8988T (cell line): ENCODE data around the gene SND1.

Source experiments
- DNase-seq: peaks from one replicate; pipeline ENCODE4 v3.0.0; 2011

SND1 gene

DNA sequence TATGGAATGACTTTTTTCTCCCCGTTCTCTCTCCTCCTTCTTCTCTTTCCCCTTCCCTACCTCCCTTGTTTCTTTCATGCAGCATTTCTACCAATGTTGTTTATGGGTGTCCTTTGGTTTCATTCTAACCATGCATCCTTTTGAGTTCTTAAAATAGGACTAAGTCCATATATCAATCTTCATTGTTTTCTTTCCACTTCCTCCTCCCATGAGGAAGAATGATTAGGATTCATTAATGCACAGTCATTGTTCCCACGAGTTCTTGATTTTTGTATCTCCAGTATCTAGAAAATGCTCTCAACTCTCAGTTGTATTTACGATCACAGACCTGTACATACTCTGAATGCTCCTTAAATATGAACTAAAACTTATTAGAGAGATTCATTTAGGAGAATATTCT is 226.0 kb downstream of the SND1 start:
- DNase-seq = no peak

DNA sequence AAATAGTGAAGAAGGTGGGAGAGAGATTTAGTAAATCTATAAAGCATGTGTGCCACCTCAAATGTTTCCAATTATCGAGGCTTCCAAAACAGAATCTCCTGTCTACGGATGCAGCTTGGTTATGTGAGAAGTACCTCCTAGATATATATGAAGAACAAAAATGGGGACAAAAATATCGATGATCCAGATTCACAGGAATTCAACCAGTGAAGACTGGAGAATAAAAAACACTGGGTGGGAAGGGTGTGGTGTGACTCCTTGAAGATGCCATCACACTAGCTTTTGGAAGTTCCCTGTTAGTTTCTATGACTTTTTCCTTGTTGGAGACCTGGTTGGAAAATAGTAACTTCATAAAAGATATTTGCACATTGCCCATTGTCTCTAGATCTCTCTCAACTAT is 226.8 kb downstream of the SND1 start:
- no peak for DNase-seq

DNA sequence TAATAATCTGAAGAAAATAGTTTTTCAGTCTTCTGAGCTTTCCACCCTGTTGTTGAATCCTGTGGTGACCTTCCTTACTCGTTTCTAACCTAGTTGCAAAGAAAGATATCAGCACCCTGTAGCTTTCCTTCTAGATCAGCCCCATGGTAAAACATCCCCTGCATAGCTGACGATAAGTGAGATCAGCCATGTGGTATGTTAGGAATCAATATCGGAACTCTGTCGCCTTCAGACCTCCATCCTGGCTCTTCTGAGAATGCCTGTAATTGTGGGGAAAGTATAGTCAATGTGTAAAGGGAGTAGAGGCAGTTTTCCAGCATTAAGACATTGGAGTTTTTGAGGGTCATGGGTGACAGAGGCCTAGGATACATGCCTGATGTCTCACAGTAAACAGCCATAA is 227.4 kb downstream of the SND1 start:
- no peak for DNase-seq

DNA sequence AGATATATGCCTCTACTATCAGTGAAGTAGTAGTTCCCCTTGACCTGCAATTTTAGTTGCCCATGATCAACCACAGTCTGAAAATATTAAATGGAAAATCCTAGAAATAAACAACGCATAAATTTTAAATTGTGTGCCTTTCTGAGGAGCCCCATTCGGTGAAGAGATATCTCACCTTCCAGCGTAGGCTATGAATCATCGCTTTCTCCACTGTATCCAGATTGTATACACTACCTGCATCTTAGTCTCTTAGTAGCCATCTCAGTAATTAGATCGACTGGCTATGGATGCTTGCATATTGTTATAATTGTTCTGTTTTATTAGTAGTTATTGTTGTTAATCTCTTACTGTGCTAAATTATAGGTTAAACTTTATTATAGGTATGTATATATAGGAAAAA is 227.9 kb downstream of the SND1 start:
- no peak for DNase-seq

DNA sequence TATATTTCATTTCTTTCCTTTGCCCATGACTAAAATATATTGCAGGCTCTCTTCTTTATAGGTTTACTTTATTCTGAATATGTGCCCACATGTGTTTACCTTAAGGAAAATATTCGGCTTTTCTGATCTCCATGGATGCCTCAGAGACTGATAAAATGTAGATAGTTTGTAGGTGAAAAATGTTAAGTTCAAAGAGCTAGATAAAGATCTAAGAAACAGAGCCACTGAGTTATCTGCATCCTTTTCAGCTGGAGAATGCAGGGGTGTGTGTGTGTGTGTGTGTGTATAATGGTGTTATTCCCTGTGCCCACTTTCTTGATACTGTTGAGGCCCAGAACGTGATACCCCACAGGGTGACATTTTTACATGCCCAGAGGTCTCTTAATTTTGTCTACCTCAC is 228.5 kb downstream of the SND1 start:
- DNase-seq = no peak

DNA sequence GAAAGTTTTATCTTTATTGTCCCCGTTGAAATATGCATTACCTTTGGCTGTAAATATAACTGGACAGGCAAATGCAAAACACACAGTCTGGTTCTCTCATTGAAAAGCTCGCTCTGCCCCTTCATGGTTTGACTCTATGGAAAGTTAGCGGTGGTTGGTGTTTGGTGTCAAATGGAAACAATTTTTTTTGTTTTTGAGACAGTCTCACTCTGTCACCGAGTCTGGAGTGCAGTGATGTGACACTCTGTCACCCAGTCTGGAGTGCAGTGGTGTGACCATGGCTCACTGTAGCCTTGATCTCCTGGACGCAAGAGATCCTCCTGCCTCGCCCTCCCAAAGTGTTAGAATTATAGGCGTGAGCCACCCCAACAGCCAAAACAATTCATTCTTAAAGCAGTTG is 229.6 kb downstream of the SND1 start:
- DNase-seq = no peak

DNA sequence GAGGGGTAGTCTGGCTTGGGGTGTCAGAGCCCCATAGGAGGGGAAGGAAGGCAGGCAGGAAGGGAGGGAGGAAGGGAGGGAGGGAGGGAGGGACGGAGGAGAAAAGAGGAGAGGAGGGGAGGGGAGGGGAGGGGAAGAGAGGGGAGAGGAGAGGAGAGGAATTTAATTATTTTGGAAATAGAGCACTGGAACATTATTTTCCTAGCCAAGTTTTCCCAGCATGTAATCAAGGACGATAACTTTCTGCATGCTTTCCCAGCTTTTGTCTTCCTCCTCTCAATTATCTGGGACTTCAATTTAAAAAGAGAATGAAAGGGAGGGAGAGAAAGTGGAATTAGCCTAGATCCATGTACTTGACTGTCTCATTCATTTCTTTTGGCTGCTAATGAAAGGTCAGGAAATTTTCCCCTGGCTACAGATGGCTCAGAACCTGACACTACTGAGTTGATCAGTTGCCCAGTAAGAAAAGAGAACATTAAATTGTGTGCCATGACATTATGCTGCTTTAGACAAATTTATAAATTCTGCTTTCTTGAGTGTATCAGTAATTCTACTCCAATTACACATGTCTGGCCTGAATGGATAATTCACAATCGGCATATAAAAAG is 230.4 kb downstream of the SND1 start:
- no peak for DNase-seq

DNA sequence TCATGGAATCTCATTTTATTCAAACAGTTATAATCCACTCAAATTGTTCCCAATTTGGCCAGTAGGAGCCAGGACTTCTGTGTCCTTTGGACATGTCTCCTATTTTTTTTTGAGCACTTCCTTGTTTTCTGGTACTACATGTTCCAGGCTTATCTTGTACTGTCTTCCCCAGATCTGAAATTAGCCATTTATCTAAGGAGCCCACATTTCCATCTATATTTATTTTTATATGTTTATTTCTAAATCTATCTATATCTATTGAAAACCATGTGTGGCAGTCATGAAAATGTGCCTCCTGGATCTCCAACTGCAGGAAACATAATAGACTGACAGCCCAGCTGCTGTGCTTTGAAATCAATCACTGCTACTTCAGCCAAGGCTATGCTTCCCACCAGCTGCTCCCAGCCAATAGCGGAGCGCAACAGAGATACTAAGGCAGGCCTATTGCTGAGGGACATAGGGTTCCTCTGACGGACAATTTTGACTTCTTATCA is 232.1 kb downstream of the SND1 start:
- DNase-seq = no peak

DNA sequence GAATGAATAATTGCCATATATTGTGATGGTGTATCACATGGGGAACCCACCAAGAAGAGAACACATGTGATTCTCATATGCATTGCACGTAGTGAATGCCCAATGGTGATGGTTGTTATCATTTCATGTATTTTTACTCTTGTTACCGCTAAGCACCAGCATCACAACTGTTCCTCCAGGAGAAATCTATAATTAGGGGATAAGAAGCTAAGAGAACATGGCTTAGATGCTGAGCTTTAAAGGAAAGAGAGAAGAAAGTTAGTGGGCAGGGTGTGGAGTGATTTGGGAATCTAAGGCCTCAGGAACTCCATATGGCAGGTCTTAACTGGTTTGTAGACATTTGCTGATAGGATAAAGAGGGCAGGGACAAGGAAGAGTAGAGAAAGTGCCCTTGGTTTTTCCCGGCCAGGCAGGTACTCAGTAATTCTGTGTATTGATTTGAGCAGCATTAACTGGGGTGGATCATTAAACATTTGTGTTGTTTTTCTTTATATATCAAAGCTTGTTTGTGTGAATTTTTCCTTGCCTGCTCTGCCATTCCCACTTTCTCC is 233.3 kb downstream of the SND1 start:
- no peak for DNase-seq

DNA sequence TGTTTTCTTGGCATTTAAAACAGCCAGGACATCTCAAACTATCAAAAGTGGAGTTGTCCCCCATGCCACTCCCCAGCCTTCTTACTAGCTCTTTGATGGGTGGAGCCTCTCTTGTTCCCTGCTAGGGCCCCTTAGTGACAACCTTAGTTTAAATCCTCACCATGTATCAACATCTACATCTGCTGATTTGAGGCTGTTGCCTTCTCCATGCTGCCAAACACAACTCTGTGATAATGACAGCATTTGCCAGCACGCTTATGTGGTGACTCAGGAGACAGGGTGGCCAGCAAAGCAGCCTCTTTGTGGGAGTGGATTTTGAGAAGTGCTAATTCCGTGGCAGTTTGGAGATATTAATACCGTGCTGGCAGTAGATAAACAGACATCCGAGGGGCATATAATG is 233.8 kb downstream of the SND1 start:
- no peak for DNase-seq

DNA sequence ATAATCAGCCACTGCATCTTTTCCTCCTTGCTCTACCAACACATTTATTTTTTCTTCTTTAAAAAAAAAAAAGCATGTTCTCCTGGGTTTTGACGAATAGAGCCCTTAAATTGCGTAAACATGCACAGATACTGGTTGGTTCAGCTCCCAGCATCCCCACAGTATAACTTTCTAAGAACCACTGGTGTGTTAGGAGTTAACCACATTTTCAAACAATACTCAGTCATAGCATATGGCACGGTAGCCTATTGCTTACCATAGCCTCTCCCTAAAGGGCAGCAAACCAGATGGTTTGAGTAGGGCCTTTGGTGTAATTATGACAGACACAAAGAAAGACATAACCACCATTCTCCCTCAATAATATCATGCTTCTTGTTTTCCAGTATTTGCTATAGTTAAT is 234.3 kb downstream of the SND1 start:
- no peak for DNase-seq

DNA sequence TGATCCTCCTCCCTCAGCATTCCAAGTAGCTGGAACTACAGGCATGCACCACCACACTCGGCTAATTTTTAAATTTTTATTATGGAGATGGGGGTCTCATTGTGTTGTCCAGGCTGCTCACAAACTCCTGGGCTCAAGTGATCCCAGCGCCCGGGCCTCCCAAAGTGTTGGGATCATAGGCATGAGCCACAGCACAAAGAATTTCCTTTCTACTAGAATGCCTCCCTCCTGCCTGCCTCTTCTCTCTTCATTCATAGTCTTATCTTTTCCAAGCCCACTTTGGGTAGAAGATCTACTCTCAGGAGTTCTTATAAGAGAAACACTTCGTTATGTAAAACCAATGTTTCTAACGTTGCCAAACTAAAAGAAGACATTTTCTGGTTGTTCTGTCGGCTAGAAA is 235.1 kb downstream of the SND1 start:
- DNase-seq = no peak

DNA sequence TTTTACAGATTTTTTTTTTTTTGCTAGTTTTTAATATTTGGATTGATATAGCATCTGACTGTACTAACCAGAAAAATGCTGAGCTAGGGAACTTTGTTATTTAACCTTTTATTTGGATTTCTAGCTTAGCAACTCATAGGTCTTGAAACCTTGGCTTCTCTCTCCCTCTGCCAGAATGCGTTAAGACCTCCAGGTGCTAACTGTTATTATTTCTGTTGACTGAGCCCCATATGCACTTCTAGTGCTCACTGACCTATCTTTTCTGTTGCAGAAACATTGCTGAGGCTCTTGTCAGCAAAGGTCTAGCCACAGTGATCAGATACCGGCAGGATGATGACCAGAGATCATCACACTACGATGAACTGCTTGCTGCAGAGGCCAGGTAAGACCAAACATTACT is 235.6 kb downstream of the SND1 start:
- DNase-seq = no peak

DNA sequence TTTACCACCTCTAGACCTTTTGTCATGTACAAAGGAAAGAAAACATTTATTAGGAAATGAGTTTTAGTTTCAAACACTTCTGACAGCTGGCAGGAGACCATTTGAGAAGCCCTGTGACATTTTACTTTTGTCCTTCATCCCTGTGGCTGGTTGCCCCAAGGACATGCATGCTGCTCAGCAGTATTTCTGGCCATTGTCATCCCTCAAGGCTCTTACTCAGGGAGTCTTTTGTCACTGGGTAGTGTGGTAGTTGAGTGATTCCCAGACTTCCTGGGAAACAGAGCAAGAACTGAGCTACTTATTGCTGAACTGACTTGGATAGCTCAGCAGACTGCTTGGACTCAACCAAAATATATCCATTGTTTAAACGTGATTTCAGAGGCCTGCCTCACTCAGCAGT is 236.4 kb downstream of the SND1 start:
- no peak for DNase-seq

DNA sequence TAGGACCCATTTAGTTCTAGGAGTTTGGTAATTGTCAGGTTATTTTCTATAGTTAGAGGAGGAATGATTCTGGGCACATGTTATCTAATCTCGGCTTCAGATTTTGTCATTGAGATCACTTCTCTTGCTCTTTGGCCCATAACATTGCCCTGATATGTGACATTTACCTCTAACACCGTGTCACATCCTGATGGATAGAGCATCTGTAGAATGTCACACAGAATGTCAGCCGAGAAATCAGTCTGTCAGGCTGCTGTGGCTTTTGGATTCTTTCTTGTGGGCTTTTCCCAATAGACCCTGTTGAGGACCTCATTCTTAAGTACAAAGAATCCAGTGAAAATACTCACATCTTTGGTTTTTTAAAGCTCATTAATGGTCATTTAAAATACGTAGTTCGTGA is 236.8 kb downstream of the SND1 start:
- DNase-seq = no peak

DNA sequence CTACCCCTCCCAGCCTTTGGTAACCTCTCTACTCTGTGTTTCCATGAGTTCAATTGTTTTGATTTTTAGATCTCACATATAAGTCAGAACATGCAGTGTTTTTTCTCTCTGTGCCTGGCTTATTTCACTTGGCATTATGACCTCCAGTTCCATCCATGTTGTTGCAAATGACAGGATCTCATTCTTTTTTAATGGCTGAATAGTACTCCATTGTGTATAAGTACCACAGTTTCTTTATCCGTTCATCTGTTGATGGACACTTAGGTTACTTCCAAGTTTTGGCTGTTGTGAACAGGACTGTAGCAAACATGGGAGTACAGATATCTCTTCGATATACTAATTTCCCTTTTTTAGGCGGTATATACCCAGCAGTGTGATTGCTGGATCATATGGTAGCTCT is 237.7 kb downstream of the SND1 start:
- no peak for DNase-seq

DNA sequence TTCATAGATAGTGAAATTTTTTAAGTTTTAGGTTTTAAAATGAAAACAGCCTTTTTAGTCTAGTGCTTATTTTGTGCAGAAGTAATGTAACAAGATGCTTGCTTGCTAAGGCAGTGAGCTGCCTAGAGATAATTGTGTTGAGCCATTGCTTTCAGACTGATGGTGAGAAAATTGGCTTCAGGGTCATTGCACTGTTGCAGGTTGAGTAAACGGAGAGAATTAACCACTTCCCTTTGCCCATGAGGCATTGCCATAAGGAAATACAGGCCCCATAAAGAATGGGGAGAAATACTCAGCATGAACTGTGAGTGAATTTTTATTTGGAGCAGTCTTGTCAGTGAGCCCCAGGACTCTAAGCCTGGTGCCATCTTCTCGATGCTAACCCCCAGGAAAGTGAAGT is 238.7 kb downstream of the SND1 start:
- no peak for DNase-seq

DNA sequence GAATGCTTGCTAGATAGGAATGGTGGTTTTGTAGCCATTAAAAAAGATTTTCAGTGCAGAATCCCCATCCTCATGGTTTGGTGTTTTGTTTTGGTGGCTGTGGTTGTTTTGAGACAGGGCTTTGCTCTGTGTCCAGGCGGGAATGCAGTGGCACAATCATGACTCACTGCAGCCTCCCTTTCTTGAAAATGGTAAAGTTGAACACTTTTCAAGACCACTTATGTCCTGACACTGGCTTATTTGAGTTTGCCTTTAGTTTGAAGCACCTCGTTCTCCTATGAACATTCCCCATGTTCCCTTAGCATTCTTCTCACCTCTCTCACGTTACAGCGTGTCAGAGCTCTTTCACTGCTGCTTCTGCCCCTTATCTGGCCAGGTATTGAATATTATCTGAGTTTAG is 239.2 kb downstream of the SND1 start:
- DNase-seq = no peak

DNA sequence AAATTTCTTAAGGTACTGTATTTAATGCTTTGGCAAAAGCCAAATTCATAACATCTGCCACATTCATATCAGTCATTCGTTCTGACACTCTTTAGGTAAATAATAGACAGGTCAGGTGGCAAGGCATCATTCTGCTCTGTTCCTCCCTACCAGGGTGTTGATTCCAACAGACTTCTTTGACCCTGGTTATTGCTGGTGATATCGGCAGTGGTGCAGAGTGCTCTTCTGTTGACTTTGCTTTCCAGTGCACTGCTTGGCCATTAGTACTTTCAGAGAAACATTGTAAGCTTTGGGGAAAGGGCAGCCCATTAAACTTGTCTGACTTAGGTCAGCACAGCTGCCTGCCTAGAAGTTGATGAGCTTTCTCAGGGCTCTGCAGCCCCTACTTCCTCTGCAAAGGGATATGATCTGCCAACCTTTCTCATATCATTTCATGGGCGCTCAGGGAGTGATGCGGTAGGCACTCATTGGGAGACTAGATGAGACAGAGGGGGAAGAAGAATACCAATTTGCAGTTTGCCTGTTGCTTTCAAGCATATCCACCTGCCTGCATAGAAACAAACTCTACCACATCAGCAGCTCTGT is 240.0 kb downstream of the SND1 start:
- no peak for DNase-seq

DNA sequence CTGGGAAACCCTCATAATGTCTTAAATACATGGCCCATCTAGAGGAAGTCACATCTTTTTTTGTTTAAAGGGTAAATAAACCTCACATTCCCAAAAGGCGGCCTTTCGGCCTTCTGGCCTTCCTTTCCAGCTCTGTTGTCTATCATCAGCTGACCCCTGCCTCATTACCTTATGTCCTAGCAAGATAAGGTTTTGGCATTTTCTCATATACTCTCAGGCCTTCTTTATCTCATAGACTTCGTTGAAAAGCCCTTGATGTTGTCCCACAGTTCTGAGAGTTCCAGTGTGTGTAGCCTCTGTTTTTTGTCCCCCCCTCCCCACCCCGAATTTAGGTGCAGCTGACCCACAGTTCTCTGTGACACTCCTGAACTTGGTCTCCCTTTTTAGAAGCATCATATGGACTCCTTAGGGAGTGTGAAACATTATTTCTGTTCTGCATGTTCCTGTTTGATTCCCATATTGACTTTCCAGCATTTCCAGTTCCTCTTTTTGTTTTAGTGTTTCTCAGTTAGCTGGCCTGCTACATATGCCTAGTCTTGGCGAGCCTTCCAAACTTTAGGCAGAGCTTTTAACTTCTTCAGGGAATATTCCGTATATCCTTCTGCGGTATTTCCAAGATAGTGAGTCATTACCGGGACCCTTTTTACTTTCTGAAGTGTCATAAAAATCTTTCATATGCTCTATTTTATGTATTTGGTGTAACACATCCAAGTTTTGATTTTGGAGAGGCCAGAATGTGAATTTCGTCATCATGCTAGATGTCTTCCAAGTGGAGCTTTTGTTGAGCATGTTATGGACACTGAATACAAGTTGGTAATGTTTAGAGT is 240.7 kb downstream of the SND1 start:
- no peak for DNase-seq

DNA sequence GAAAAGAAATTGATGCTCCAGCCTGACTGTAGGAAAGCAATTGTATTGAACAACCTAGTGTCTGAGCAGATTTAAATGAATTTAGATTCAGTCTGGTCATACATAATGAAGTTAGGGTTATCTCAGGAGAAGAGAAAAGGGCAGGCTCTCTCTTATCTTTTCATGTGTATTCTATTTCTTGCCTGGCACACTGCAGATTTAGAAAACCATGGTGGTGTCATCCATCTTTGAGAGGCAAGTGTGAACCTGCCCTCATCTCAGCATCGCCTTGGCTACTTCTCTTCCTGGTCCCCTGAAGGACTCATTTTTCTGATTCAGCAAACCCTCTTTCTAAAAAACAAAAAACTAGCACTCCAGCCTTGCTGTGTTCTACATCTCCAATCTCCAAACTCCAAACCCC is 241.6 kb downstream of the SND1 start:
- DNase-seq = no peak

DNA sequence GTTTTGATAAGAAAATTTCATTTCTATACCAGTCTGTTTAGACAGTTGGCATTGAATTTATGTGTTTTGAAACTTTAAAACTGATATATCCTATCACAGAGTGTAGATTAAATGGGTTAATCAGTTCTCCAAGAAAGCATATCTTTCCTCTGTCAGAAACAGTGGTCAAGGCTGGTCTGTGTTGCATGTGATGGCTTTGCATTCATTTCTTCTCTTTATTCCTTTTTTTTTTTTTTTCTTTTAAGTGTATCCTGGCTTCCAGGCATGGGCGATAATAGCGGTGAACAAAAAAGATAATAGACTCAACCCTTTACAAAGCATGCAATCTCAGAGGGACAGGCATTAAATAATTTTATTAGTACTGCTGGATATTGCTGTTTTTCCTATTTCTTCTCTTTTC is 242.6 kb downstream of the SND1 start:
- no peak for DNase-seq

DNA sequence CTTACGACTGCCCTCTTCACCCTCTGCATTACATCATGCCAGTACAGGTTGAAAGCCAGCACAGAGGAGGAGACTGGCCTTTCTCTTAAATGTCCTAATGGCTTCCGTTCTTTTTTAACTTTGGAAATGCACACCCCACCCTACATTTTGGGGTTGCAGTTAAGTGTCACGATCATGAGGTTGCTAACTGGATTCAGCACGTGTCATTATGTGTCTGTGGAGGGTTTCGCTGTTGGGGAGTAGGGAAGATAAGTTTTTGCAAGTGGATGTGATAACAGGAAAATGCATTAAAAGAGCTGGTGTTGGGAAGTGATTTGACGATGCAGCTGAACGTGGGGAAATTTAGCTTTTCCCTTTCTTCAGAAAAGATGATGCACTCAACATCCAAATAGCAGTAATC is 243.4 kb downstream of the SND1 start:
- DNase-seq = no peak

DNA sequence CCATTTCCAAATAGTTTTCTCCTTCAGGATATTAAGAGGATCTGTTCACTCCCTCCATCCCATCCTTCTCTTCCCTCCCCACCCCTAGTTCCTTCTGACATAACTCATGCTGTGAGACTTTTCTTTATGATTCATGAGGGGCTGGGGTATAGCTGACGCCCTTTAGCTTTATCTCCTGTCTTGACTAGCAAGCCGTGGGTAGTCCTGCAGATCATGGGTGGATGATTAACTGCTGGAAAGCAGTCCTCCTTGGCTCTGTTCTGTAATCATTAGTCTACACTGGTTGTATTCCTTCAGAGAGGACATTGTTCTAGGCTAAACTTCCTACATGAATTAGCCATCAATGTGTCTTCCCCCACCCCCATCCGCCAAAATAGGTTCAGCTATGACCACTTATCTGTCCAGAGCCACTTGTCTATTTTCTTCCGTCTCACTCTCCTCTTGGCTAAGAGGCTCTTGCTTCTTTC is 243.9 kb downstream of the SND1 start:
- no peak for DNase-seq
